CD4-positive, alpha-beta T cell treated with Interleukin-15 for 1 hour (primary cell): ENCODE results near the gene RAP1GAP.

ENCODE experiments used
- DNase-seq: peaks from one replicate; pipeline ENCODE4 v3.0.0-alpha.2; 2020

Gene RAP1GAP

DNA sequence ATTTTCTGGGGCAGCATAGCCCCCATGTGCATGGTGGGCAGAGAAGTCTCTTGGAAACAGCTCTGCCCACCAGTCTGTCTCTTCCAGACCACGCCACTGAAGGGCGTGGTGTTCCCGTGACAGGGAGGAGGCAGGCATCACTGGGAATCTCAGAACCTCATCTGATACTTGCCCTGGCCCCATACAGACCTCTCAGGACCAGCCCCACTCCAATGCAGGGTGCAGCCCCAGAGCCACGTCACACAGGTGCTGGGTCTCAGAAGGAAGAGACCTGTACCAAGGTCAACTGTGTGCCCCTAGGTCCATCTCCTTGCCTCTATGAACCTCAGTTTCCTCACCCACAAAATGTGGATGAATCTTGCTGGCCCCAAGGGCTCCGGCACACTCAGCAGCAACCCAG lies 7.3 kb downstream of the RAP1GAP start:
- no peak for DNase-seq

DNA sequence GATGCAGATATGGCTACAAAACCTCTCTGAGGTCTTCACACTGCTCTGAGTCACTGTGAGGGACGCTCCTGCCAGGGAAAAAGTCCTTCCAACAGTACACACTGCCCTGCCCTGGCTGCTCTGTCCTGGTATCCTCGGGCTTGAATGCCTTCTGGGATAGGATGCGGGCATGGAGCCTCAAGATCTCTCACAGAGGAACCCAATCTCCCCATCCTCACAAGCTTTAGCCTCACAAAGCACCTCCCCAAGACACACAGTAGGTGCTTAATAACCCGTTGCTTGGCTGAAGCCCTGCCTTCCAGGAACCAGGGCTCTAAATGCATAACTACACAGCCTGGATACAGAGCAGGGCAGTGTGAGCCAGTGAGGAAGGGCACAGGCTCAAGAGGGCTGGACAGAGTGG lies 9.2 kb downstream of the RAP1GAP start:
- no peak for DNase-seq

DNA sequence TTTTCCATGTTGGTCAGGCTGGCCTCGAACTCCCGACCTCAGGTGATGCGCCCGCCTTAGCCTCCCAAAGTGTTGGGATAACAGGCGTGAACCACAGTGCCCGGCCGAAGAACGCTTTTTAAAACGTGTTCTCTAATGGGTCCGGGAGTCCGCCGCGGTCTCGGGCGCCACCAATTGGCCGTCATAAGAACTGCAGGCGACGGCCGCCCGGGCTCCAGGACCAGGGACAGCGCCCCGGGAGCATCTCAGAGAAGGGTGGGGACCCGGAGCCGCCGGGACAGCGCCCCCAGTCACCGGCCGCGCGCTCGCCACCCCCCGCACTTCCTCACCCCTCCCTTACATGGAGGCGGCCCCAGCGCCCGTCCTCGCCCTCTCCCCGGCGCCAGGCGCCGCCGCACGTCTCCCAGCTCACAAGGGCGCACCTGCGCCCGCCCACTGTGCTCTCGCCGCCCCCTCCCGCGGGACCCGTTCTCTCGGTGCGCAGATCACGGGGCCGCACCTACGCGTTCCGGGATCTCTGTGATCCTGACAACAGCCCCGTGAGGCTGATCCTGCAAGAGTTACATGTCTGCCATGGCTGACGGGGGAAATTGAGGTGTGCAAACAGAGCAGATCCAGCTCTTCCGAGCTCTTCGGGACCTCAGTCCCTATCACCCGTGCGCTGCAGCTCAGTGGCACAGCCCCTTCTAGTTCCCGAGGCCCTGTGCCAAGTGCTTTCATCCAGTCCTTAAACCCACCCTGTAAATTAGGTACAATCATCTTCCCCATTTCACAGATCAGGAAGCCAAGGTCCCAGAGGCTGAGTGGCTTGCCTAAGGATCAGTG lies 9.8 kb downstream of the RAP1GAP start:
- DNase-seq, result peak; percentile 76

DNA sequence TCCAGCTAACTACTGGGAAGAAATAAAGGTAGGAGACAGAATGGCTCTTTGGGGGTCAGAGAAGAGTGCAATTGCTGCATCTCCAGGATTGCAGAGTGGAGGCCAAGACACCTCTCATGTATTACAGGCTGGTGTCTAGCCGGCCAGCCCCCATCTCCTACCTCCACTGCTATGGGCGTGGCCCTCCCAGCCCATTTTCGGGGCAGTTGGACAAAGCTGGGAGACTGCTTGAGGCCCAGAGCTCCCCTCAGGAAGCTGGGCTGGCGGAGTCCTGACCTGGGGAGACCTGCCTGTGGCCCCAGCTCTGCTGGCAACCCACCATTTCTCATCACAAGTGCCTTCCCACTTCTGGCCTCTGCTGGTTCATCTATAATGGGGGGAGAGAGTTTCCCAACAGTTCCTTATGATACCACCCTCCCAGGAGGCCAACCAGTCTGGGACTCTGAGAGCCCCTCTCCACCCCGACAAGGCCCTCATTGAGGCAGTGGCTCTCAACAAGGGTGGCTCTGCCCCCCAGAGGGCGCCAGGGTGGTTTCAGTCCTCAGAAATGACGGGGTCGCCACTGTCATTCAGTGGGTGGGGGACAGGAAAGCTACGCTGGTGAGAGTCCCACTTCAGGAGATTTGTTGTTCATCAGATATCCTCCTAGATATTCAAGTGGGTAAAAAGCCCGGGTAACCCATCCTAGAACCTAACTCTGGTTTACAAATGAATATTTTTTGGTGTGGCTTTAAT lies 11.5 kb downstream of the RAP1GAP start:
- no peak for DNase-seq

DNA sequence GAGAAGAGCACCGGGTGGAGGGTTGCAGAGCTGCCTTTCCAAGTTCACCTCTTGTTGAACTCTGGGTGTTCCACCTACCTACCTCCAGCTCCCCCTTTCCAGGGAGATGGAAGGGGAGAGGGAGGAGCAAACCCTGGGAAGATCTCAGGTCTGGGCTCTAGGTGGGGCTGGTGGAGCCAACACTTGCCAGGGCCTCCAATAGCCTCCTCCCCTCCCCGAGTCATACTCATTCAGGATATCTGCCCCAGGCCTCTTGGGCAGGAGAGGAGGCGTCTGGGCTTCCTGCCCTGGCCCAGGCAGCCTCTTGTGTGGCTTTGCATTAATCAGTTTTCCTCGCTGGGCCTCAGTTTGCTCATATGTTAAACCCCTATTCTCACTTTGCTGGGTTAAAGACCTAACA lies 13.4 kb downstream of the RAP1GAP start:
- DNase-seq, result no peak

DNA sequence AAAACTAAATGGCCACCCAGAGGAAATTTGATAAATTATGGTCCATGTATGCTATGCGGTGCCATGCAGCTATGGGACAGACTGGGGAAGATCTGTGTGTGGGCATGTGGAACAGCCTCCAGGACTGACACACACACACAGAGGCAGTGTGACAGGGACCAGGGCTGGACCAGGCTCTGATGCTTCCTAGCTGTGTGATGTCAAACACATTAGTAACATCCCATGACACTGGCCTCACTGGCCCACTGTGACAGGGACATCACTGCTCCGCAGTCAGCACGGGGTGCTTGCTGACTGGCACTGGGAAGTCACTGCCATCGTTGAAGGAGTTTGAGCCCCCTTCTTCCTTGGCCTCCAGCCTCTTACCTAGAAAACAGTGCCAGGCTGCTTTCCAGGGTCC lies 13.9 kb downstream of the RAP1GAP start:
- DNase-seq, result no peak

DNA sequence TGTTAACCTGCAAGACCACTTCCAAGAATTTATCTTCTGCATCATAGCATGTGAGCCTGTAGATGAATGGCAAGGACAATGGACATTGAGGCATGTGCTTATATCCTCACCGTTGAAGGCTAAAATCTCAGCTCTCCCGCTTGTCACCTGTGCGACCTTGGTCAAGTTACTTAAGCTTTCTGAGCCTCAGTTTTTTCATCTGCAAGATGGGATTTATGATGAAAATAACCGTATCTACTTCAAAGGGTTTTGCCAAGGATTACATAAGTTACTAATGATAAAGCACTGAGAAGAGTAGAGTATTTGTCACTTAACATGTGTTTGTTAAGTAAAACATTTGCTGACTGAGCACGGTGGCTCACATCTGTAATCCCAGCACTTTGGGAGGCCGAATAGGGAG lies 14.9 kb downstream of the RAP1GAP start:
- no peak for DNase-seq

DNA sequence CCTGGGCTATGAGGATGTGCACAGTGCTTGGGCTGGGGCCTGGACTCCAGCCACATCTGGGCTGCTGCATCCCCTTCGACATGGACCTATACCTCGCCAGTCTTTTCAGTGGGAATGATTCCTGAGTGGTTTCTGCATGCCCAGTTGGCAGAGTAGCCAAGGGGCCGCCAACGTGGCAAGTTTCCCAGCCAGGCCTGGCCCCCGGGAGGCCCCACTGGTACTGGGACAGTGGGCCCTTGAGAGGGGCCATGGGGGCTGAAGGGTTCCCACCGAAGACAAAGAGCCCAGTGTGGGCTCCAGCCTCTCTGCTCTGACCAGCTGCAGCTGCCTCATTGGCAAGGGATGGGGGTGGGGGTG lies 15.4 kb downstream of the RAP1GAP start:
- DNase-seq, result no peak

DNA sequence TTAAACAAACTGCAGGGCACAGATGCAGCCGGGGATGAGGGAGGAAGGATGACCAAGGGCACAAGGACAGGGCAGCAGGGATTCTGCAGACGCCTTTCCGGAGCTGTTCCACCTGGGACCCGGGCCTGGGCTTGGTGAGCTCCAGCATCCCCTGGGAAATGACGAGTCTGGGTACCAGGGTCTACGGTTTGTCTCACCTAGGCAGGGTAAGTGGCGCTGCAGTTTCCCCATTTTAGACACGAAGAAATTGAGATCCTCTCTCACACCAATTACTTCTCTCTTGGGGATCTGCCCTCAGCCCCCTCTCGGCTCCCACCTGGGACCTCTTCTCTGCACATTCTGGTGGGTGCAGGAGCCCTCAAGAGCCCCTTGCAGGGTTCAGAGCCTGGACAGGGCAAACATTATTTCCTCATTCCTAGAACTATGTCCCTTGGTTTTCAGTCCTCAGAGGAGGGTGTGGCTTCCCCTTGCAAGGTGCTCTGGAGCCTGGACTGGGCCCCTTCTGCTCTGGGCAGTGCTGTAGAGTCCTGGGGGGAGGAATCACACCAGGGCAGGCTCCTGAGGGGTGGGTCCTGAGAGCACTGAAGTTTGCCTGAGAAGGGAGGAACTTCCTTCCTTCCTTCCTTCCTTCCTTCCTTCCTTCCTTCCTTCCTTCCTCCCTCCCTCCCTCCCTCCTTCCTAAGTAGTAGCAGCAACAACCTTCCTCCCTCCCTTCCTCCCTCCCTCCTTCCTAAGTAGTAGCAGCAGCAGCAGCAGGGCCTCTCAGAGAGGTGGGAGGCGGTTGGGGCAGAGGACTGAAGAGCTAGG lies 16.0 kb downstream of the RAP1GAP start:
- DNase-seq, result no peak

DNA sequence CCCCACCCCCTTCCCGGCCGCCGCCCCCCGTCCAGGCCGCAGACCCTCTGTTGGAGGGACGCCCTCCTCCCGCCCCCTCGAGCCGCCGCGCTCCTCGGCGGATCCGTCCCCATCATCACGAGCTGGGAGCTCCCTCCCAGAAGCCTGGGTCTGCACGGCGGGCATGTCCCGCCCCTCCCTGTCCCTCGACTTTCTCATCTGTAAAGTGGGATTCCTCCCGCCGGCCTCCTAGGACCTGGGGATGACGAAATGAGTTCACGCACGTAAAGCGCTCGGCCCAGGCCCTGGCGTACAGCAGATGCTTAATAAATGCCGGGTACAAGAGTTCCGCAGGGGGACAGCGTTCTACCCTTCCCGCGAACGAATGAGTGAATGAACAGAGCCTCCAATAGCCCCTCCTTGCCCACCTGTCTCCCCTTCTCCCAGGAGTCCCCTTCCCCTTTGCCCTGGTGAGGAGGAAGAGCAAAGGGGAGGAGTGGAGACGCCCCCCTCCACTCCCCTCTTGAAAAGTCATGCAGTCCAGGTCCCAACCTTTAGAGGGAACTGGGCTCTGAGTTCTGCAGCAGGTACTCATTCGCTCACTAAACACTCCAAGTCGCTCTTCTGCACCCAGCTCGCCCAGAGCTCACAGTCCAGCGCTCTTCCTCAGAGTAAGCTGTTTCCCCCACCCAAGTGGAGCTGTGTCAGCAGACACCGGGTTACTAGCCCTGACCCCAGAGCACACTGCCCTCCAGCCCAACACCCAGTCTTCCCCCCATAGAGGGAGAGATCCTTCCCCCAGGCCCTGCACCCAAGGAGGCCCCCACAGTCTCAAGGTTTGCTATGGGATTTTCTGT lies 16.8 kb downstream of the RAP1GAP start:
- DNase-seq, result no peak

DNA sequence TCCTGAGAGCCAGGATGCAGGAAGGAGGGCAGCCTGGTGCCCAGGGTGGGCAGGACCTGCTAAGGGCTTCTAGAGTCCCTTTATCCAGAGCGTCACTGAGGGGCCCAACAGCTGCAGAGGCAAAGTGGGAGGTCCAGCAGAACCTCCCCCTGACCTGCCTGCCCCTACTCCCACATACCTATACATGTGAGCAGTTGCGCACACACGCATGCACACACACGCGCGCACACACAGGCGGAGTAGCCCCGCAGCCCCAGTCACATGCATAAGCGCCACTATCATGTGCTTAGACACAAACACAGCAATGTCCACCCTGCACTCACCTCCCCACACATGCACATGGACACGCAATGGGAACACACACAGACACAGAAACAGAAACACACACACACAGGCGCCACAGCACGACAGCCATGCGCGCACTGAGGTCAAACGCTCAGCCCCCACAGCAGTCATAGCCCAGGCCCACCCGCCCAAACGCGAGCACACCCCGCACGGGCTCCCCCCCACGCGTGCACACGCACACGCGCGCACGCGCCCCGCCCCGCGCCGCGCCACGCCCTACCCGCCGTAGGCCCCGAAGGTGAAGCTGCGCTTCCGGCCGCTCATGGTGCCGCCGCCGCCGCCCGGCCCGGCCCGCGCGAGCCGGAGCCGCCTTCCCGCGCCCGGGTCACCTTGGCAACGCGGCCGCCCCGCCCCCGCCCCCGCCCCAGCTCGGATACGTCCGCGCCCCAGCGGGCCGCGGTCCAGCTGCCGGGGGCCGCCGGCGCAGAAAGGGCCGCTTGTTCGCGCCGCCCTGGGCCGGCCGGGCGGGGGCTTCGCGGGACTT lies 17.7 kb downstream of the RAP1GAP start:
- DNase-seq, result peak; percentile 41

DNA sequence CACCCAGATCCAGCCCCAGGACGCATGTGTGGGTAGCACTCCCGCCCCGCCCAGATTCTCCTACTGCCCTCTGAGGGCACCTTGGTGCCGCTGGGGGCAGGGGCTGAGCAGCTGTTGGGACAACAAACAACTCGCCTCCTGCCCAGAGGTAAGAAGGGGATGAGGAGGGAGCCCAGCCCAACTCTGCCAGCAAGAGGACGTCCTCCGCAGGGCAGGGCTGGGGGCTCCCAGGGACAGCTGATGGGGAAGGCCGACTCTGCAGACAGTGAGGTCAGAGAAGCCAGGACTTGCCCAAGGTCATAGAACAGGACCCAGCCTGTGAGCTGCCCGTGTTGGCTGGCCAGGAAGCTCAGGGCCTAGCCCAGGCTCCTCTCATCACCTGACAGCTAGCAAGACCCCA lies 18.8 kb downstream of the RAP1GAP start:
- no peak for DNase-seq

DNA sequence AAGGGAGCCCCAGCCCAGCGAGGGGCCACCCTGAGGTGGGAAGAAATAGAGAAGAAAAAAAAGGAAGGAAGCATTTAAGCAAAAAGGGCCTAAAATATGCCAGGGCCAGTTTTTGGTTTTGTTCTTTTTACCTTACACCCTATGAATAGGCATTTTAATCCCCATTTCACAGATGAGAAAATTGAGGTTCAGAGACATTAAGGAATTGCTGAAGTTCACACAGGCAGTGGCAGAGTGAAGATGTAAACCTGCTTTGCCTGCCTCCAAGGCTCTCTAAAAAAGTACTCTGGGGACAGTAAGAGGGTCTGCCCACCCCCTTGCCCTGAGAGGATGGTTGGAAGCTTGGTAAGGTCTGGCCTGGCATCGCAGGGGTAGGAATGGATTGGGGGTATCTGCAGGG lies 19.8 kb downstream of the RAP1GAP start:
- DNase-seq, result no peak

DNA sequence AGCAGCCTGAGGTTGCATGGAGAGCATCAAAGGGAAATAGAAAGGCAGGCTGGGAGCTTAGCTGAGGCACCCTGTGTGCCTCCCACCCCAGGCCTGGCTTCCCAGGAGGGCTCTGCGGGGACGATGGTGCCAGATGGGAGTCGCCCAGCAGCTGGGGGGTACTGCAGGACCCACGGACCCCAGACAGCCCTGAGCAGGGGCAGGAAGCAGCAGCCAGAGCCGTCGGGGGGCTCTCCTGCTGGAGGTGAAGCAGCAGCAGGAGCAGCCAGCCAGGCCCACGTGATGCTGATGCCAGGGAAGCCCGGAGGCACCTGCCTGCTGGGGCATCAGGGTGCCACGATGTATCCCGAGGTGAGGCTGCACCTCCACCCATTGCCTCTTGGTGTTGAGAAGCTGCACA lies 20.4 kb downstream of the RAP1GAP start:
- no peak for DNase-seq

DNA sequence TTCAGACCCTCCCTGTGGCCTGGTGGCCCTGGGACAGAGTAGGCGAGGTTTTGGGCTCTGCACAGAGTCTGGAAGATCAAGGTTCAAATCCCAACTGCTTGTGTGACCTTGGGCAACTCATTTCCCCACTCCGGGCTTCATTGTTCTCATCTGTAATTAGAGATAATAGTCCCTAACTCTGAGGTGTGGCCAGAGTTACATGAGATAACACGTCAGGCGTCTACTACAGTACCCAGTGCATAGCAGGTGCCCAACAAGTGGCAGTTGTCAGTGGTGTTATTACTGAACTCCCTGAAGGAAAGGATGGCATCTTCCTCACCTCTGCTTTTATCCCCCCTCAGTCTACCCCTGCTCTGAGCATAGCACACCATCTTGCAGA lies 20.8 kb downstream of the RAP1GAP start:
- no peak for DNase-seq

DNA sequence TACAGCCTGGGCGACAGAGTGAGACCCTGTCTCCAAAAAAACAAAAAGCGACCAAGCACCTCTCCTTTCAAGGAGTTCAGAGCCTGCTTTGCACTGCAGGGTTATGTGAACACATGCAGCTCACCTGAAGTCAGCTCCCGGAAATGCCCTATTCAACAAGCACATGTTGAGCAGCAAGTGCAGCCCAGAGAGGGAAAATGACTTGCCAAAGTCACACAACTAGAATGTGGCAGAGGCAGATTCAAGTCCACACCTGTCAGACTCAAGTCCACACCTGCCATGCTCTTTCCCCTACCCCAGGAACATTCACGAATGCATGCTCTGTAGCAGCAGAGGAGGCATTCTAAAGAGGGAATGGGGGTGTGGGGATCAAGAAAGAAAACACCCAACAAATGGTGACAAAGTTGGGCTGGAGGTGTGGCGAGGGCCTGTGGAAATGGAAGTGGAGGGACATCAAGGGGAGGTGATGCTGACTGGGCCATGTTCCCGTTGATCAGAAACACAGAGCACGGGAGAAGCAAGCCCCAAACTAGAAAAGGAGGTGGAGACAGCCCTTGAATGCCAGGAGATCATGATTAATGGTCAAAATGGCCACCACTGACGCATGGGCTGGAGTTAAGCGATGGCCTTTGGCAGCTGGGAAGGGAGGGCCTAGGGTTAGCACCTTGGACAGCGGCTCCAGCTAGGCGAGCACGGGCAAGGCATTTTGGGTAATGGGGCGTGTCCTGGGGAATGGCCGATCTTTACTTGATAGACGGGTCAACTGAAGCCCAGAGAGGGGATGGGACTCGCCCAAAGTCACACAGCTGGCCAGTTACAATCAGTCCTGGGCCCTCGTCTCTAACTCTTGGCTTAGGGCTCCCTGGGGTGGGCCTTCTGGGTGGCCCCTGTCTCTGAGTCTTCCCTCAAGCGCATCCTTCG lies 21.5 kb downstream of the RAP1GAP start:
- DNase-seq, result no peak

DNA sequence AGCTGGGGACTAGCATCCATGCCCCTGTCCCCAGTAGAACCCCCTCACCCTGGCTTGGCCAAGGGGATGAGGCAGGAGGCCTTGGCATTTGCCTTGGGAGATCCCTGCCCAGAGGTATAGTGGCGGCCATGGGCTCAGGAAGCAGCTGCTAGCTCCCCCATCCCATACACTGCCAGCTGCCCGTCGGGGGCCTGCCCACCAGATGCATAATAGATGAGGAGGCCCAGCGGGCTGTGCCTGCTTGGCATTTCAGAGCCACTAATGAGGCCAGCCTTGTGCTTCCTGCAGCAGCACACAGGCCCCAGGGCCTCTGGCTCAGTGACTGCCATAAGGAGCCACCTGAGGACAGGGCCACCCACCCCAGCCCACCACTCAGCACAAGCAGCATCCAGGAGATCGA lies 23.6 kb downstream of the RAP1GAP start:
- DNase-seq, result no peak

DNA sequence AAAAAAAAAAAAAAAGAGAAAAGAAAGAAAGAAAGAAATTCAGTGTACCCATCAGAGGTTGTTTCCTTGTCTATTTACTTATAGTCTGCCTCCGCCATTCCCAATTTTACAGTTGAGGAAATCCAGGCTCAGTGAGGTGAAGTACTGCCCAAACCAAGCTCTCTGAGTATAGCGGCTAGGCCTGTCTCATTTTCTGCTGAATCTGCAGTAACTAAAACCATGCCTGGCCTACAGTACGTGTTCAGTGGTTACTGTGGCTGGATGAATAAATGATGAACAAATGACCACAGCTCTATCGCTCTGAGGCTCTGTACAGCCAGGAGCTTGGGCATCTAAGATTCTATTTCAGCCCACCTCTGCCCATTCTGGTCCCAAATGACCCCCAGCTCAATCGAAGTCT lies 24.3 kb downstream of the RAP1GAP start:
- DNase-seq, result no peak

DNA sequence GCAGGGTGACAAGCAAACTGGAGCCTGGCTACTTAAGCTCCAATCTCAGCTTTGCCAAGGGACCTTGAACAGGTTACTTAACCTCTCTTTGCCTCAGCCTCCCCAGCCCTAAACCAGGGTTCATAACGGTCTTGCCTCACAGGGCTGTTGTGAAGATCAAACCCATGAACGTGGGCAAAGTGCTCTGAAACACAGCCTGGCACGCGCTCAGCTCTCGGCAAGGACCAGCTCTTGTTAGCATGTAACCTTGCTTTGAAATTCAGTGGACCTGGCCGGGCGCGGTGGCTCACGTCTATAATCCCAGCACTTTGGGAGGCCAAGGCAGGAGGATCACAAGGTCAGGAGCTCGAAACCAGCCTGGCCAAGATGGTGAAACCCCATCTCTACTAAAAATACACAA lies 24.8 kb downstream of the RAP1GAP start:
- DNase-seq, result no peak

DNA sequence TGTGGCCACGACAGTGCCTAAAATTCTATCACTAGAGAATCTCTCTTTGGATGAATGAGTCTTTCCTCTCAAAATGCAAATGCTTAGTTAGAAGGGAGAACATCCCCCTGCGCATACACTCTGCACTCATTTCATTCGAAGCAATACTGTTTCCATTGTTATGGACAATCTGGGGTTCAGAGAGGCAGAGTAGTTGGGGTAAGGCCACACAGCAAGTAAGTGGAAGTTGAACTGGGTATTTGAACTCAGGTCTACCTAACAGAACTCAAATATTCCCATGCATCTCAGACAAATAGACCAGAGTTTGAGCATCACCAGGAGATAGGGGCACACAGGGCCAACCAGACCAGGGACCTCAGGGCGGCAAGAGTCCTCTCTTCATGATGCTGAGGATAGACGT lies 25.5 kb downstream of the RAP1GAP start:
- no peak for DNase-seq
